Heart left ventricle (tissue), 16 donors: Measurements from ENCODE around the gene LAPTM5. TPM values are rescaled to one million over a fixed set of nuclear protein-coding genes. Genes with fewer than 3 reads are reported as not detected.
"Not testable (repeated sequence)": the region's sequence is repeated elsewhere in the genome, so short reads cannot be mapped to it uniquely, and the experiment has no call there.

Experiments
- ATAC-seq, 4 donors: fragments of 200-7000 bp; cut with Tn5 transposase; one replicate each; pipeline ENCODE4 v1.9.1; 2020 to 2022; ENCODE audit warnings: moderate library complexity in 4 of 4, mild to moderate bottlenecking in 3 of 4, moderate number of reproducible peaks in 1 of 4
- DNase-seq, 5 donors: peaks; one replicate each; pipeline ENCODE4 v3.0.0-alpha.2; 2020
- H3K27ac ChIP-seq, 12 donors: fragments of 200-600 bp; sonication (generic) in 4 of 12; one replicate each; pipeline versions ENCODE4 v1.5.0 to v1.8.0; 2016 to 2022; ENCODE audit warnings: mild to moderate bottlenecking in 2 of 12
- H3K27me3 ChIP-seq, 9 donors: fragments of 200-600 bp; sonication (generic) in 2 of 9; one replicate each; pipeline versions ENCODE4 v1.5.1 to v1.8.0; 2016 to 2022; ENCODE audit warnings: mild to moderate bottlenecking in 3 of 9
- H3K36me3 ChIP-seq, 9 donors: fragments of 200-600 bp; sonication (generic) in 2 of 9; one replicate each; pipeline versions ENCODE4 v1.5.0 to v1.8.0; 2018 to 2022; ENCODE audit warnings: mild to moderate bottlenecking in 2 of 9
- H3K4me1 ChIP-seq, 12 donors: fragments of 200-600 bp; sonication (generic) in 4 of 12; one replicate each; pipeline versions ENCODE4 v1.5.0 to v1.8.0; 2016 to 2022; ENCODE audit warnings: mild to moderate bottlenecking in 3 of 12
- H3K4me3 ChIP-seq, 12 donors: fragments of 200-600 bp; sonication (generic) in 4 of 12; one replicate each; pipeline versions ENCODE4 v1.5.0 to v1.8.0; 2017 to 2022; ENCODE audit warnings: mild to moderate bottlenecking in 9 of 12, moderate library complexity in 4 of 12
- H3K9me3 ChIP-seq, 12 donors: fragments of 200-600 bp; sonication (generic) in 4 of 12; one replicate each; pipeline versions ENCODE4 v1.5.0 to v1.8.0; 2016 to 2022; ENCODE audit warnings: mild to moderate bottlenecking in 1 of 12
- POLR2A ChIP-seq, 2 donors: fragments of 450-650 bp; IDR thresholded peaks; one replicate each; pipeline ENCODE4 v1.6.1; 2017; ENCODE audit warnings: antibody characterized with exemption in 2 of 2, mild to moderate bottlenecking in 2 of 2, moderate library complexity in 2 of 2
- WGBS, 4 donors: extraction: QIAGEN DNeasy Blood & Tissue Kit in 2 of 4; methylation state at CpG; one replicate each; pipeline versions ENCODE4 v1.1.5 to v1.1.7; 2013 to 2018; 5-methylcytosine and 5-hydroxymethylcytosine counted together
- intact Hi-C, 10 donors: fragments of 100-400 bp; cut with DNase I; formaldehyde crosslinking; loops; one replicate each; pipeline versions ENCODE4 v1.11.1 to v1.14.2; 2022
- polyA plus RNA-seq, 2 donors: library from polyadenylated mRNA; stranded (reverse); fragments of 200-250 nt; gene quantifications; one replicate each; pipeline ENCODE4 v1.2.3, GENCODE V29; 2013
- total RNA-seq, 9 donors: library from RNA; depleted of rRNA in 2 of 9; stranded (reverse); fragments of >200 nt in 2 of 9; fragmentation: NEBNext Ultra II Directional in 3 of 9; extraction: Animal tissue kit (Norgen Biotek cat#: 25700) in 3 of 9; gene quantifications; one replicate each; pipeline versions ENCODE4 v1.1.0 to v1.2.4, GENCODE V29; 2016 to 2023
- TF ChIP-seq, protein P1 (sequence below), 12 donors: fragments of 200-600 bp; sonication (generic) in 4 of 12; IDR thresholded peaks; one replicate each; pipeline versions ENCODE4 v1.5.0 to v1.8.0; 2018 to 2022; ENCODE audit warnings: antibody characterized with exemption in 12 of 12, mild to moderate bottlenecking in 5 of 12
- donor health status: ischemic (EF 13 %, LVEDD 7.1; RV severe dilation, severe dysfunction).
- donor health status: healthy with polysubstance abuse.
- donor health status: DM: no; HTN: yes; CAD: no.
- donor health status: DM: no; HTN: no; CAD: no.
- donor health status: ischemic (EF 25% LVEDD 6.9; RV normal size, moderate dysfunction).
- donor health status: ischemic (EF 25% LVEDD 5.7; RV mildly dilated, moderate dysfunction).
- donor health status: healthy.
- donor health status: DM: yes; HTN: yes; CAD: no.
- donor health status: ischemic (EF 35%, LVEDD 5.7; RV mildly dilated, moderate dysfunction).
- donor health status: nonischemic (EF 11% LVEDD 7.7; RV severe dilation, severe dysfunction).
- donor health status: DM: yes; HTN: yes; CAD: no.
- donor health status: PGD.
- donor health status: ischemic (EF 29% LVEDD 5.4; RV normal size, mild dysfunction).
- donor health status: nonischemic (EF 23%, LVEDD 6.1; RV moderate dilation, normal function).

Gene LAPTM5
- total and polyA plus RNA-seq, 11 donors = 6.9 to 260 (median 14.3) TPM

DNA sequence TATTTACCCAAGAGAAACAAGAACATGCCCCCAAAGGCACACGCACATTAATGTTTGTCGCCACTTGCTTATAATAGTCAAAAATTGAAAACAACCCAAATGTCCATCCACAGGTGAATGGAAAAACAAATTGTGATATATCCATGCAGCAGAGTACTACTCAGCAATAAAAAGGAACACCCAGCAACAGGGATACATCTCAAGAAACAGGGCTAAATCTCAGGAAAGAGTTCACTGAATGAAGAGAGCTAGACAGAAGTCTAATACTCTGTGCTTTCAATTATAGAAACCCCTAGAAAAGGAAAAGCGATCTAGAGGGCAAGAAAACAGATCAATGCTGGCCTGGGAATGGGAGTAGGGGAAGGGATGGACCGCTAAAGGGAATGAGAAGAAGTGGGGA is 36.7 kb upstream of the LAPTM5 start:
- no peak for ATAC-seq
- H3K4me3 ChIP-seq = no peak overlapping the region
- H3K36me3 ChIP-seq = no peaks in the 10 kb centered on the region
- TF ChIP-seq, protein P1, sequence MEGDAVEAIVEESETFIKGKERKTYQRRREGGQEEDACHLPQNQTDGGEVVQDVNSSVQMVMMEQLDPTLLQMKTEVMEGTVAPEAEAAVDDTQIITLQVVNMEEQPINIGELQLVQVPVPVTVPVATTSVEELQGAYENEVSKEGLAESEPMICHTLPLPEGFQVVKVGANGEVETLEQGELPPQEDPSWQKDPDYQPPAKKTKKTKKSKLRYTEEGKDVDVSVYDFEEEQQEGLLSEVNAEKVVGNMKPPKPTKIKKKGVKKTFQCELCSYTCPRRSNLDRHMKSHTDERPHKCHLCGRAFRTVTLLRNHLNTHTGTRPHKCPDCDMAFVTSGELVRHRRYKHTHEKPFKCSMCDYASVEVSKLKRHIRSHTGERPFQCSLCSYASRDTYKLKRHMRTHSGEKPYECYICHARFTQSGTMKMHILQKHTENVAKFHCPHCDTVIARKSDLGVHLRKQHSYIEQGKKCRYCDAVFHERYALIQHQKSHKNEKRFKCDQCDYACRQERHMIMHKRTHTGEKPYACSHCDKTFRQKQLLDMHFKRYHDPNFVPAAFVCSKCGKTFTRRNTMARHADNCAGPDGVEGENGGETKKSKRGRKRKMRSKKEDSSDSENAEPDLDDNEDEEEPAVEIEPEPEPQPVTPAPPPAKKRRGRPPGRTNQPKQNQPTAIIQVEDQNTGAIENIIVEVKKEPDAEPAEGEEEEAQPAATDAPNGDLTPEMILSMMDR (IDR thresholded peaks at IDR 0.05) = no peak
- no peak for TF ChIP-seq POLR2A (IDR thresholded peaks at IDR 0.05)
- intact Hi-C loops = no loop called here
- DNase-seq = no peak
- peaks cover 0 to 9% (median 0%) of the 10 kb centered on the region in 9 donors for H3K27me3 ChIP-seq
- H3K9me3 ChIP-seq = no peaks in the 10 kb centered on the region
- H3K27ac ChIP-seq = no peak overlapping the region
- WGBS, 4 donors = 97 to 99% (median 97%) methylated on average over 4 of the region's 4 CpGs
- peaks cover 3 to 26% (median 14%) of the 10 kb centered on the region in 12 donors for H3K4me1 ChIP-seq

DNA sequence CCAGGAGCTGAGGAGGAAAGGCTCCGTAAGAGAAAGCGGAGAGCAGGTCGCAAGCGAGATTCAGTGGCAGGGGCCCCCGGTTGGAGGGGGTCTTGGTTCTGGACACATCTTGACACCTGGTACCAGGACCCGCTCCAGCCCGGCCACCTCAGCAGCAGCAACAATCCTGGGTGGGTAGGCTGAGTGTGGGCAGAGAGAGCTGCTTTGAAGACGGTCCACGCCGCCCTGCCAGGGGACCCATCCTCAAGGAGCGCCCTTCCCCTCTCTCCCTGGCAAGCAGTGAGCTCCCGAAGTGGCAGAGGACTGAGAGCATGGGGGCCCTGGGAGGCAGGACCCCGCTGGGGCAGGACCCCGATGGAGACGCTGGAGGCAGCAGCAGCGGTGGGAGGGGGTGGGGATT is 35.6 kb upstream of the LAPTM5 start:
- peaks cover 0 to 16% (median 7%) of the 10 kb centered on the region in 12 donors for H3K4me1 ChIP-seq
- H3K27me3 ChIP-seq = peaks cover 0 to 9% (median 0%) of the 10 kb centered on the region in 9 donors
- no peaks in the 10 kb centered on the region for H3K36me3 ChIP-seq
- no peak overlapping the region for H3K4me3 ChIP-seq
- H3K27ac ChIP-seq = no peak overlapping the region
- DNase-seq (peak in 1 of 5 donors; percentile 56), ATAC-seq (no peak)
- 87 to 93% (median 91%) methylated on average over 14 to 16 of the region's 16 CpGs for WGBS, 4 donors
- no peak for TF ChIP-seq POLR2A (IDR thresholded peaks at IDR 0.05)
- TF ChIP-seq, protein P1 (IDR thresholded peaks at IDR 0.05) = no peak
- no peaks in the 10 kb centered on the region for H3K9me3 ChIP-seq
- intact Hi-C loops = no loop called here

DNA sequence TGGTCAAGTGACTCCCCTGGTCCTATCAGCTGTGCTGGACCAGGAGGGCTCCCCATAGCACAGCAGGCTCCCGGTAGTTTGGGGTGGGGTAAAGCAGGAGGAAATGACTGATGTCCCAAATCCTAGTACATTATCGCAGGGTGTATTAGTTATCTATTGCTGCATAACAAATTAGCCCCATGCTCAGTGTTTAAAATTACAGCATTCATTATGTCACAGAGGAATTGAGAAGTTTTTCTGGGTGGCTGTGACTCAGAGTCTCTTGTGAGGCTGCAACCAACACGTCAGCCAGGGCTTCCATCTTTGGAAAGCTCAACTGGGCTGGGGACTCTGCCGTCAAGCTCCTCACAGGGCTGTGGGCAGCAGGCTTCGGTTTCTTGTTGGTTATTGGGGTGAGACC is 34.3 kb upstream of the LAPTM5 start:
- H3K27ac ChIP-seq = no peak overlapping the region
- no peaks in the 10 kb centered on the region for H3K9me3 ChIP-seq
- intact Hi-C loops = no loop called here
- H3K4me1 ChIP-seq = peaks cover 0 to 8% (median 2%) of the 10 kb centered on the region in 12 donors
- peaks cover 0 to 9% (median 0%) of the 10 kb centered on the region in 9 donors for H3K27me3 ChIP-seq
- TF ChIP-seq POLR2A (IDR thresholded peaks at IDR 0.05) = no peak
- TF ChIP-seq, protein P1 (IDR thresholded peaks at IDR 0.05) = no peak
- H3K4me3 ChIP-seq = no peak overlapping the region
- 81 to 89% (median 84%) methylated on average over 5 of the region's 5 CpGs for WGBS, 4 donors
- DNase-seq = peak in 1 of 5 donors; percentile 33
- no peaks in the 10 kb centered on the region for H3K36me3 ChIP-seq
- no peak for ATAC-seq

DNA sequence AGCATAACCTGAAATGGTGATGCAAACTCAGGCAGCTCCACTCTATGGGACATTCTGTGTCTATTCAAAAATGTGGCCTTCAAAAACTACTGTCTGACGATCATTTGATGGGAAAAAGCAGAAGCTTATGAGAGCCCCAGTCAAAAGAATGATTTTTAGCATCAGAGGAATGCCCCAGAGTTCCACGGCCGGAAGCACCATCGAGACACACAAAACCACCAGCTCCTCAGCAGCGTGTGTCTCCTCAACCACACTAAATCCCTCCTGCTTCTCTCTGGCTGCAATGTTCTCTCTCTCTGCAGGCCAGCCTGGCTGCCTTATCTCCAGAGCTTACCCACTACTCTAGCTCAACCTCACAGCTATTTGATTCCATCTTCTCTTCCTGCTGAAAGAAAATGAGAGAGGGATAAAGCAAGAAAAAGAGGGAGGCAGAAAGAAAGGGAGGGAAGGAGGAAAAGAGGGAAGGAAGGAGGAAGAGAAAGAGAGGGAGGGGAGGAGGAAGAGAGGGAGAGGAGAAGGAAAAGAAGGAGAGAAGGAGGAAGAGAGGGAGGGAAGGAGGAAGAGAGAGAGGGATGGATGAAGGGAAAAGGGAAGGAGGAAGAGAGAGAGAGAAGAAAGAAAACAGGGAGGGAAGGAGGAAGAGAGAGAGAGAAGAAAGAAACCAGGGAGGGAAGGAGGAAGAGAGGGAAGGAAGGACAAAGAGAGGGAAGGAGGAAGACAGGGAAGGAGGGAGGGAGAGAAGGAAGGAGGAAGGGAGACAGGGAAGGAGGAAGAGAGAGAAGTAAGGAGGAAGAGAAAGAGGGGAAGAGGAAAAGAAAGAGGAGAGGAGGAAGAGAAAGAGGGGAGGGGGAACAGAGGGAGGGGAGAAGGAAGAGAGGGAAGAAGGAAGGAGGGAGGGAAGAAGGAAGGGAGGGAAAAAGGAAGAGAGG is 33.5 kb upstream of the LAPTM5 start:
- DNase-seq = peak in 1 of 5 donors; percentile 8
- Histone ChIP-seq H3K9me3 (no peaks in the 10 kb centered on the region), H3K4me1 (peaks cover 0 to 15% (median 4%) of the 10 kb centered on the region in 12 donors), H3K27me3 (peaks cover 0 to 9% (median 0%) of the 10 kb centered on the region in 9 donors), H3K36me3 (no peaks in the 10 kb centered on the region), H3K27ac (peak overlapping the region in 1 of 12 donors; percentile 42), H3K4me3 (no peak overlapping the region)
- 57 to 72% (median 64%) methylated on average over 5 of the region's 5 CpGs for WGBS, 4 donors
- no peak for ATAC-seq
- no peak for TF ChIP-seq POLR2A (IDR thresholded peaks at IDR 0.05)
- TF ChIP-seq, protein P1 (IDR thresholded peaks at IDR 0.05) = no peak
- intact Hi-C loops = no loop called here

DNA sequence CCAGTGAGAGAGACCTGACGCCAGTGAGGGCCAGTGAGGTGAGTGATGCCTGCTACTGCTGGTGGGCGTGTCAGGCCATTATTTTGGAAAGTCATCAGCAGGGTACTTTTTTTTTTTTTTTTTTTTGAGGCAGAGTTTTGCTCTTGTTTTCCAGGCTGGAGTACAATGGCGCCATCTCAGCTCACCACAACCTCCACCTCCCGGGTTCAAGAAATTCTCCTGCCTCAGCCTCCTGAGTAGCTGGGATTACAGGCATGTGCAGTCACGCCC is 32.6 kb upstream of the LAPTM5 start:
- intact Hi-C loops, ATAC-seq, H3K27me3 ChIP-seq, H3K36me3 ChIP-seq, H3K9me3 ChIP-seq, H3K4me3 ChIP-seq, H3K27ac ChIP-seq: not testable (repeated sequence)
- 93 to 95% (median 93%) methylated on average over 5 of the region's 5 CpGs for WGBS, 4 donors
- H3K4me1 ChIP-seq = peaks cover 0 to 18% (median 4%) of the 10 kb centered on the region in 12 donors
- DNase-seq = peak in 1 of 5 donors; percentile 7
